K562 (cell line): ENCODE data around the gene SH3GLB2. TPM values are rescaled to one million over a fixed set of nuclear protein-coding genes. Genes with fewer than 3 reads are reported as not detected.

Experiments
- ATF4 ChIP-seq: fragments of 450-650 bp; formaldehyde crosslinking; IDR thresholded peaks from 2 replicates; pipeline ENCODE4 v1.4.0; 2022; ENCODE audit warnings: mild to moderate bottlenecking, moderate library complexity
- CBFA2T2 ChIP-seq: fragments of 450-650 bp; conservative IDR thresholded peaks from 2 replicates; pipeline ENCODE4 v1.6.1; 2017; ENCODE audit warnings: mild to moderate bottlenecking
- CBFB ChIP-seq: sonication (generic); formaldehyde crosslinking; IDR thresholded peaks from 2 replicates; pipeline ENCODE4 v1.4.0; 2020; ENCODE audit warnings: mild to moderate bottlenecking, missing genetic modification reagents
- CTBP1 ChIP-seq: fragments of 450-650 bp; IDR thresholded peaks from 2 replicates; pipeline ENCODE4 v1.6.1; 2016; ENCODE audit warnings: borderline replicate concordance
- DACH1 ChIP-seq: fragments of 450-650 bp; IDR thresholded peaks from 2 replicates; pipeline ENCODE4 v1.6.1; 2018; ENCODE audit not compliant: partially characterized antibody
- E2F5 ChIP-seq: sonication (generic); formaldehyde crosslinking; IDR thresholded peaks from 2 replicates; pipeline ENCODE4 v1.8.0; 2022; ENCODE audit warnings: mild to moderate bottlenecking, missing genetic modification reagents
- HBP1 ChIP-seq: fragments of 450-650 bp; formaldehyde crosslinking; IDR thresholded peaks from 2 replicates; pipeline ENCODE4 v1.4.0; 2022; ENCODE audit warnings: missing genetic modification characterization
- HDAC1 ChIP-seq, 2 experiments: fragments of 450-650 bp; IDR thresholded peaks; 2 replicates each; pipeline ENCODE4 v1.6.1; 2016 to 2017; ENCODE audit warnings: inconsistent platforms in 1 of 2, mild to moderate bottlenecking in 1 of 2, moderate library complexity in 1 of 2
- IRF9 ChIP-seq: fragments of 450-650 bp; IDR thresholded peaks from 2 replicates; pipeline ENCODE4 v1.6.1; 2016; ENCODE audit warnings: missing biosample characterization, missing genetic modification characterization
- JUN ChIP-seq, 2 experiments: sonication (generic) in 1 of 2; formaldehyde crosslinking in 1 of 2; IDR thresholded peaks; 2 replicates each; pipeline versions ENCODE4 v1.6.1 to v1.8.0; 2012 to 2022; ENCODE audit warnings: borderline replicate concordance in 2 of 2, mild to moderate bottlenecking in 2 of 2, improper control_type of control experiment in 1 of 2, low read depth in 1 of 2, low read length in 1 of 2, missing genetic modification reagents in 1 of 2
- NFIC ChIP-seq: fragments of 450-650 bp; IDR thresholded peaks from 2 replicates; pipeline ENCODE4 v1.6.1; 2017; ENCODE audit warnings: mild to moderate bottlenecking, inconsistent platforms
- SRSF9 ChIP-seq: fragments of 200-400 bp; formaldehyde crosslinking; IDR thresholded peaks from 2 replicates; pipeline ENCODE4 v1.6.1; 2017; ENCODE audit warnings: low read depth, low read length, borderline replicate concordance
- TARDBP ChIP-seq: fragments of 450-650 bp; IDR thresholded peaks from 2 replicates; pipeline ENCODE4 v1.6.1; 2016
- YBX1 ChIP-seq: fragments of 450-650 bp; IDR thresholded peaks from 2 replicates; pipeline ENCODE4 v1.7.1; 2016; ENCODE audit warnings: mild to moderate bottlenecking
- ZBTB26 ChIP-seq: fragments of 450-650 bp; formaldehyde crosslinking; IDR thresholded peaks from 2 replicates; pipeline ENCODE4 v1.4.0; 2022; ENCODE audit warnings: missing genetic modification characterization
- ZBTB9 ChIP-seq: fragments of 450-650 bp; formaldehyde crosslinking; IDR thresholded peaks from 2 replicates; pipeline ENCODE4 v1.4.0; 2020; ENCODE audit warnings: mild to moderate bottlenecking, moderate library complexity
- ZFP30 ChIP-seq: fragments of 250-450 bp; sonication (Bioruptor Pico); IDR thresholded peaks from 2 replicates; pipeline ENCODE4 v1.8.0; 2022; ENCODE audit warnings: moderate library complexity, mild to moderate bottlenecking, inconsistent platforms, borderline replicate concordance
- ZNF274 ChIP-seq: IDR thresholded peaks from 2 replicates; pipeline ENCODE4 v1.6.1; 2011; ENCODE audit warnings: low read depth, mild to moderate bottlenecking, low read length, moderate library complexity, borderline replicate concordance
- ZNF584 ChIP-seq: fragments of 200-800 bp; sonication (Bioruptor generic); IDR thresholded peaks from 2 replicates; pipeline ENCODE4 v1.6.1; 2016; ENCODE audit warnings: low read depth, mild to moderate bottlenecking, missing genetic modification characterization, missing compliant biosample characterization
- ZNF644 ChIP-seq: fragments of 200-800 bp; sonication (Bioruptor generic); IDR thresholded peaks from 2 replicates; pipeline ENCODE4 v1.6.1; 2016; ENCODE audit warnings: low read depth, missing genetic modification characterization, missing compliant biosample characterization
- polyA plus RNA-seq, 8 experiments: library from polyadenylated mRNA; depleted of rRNA in 4 of 8; stranded (reverse) in 5 of 8; unstranded in 3 of 8; fragments of >200 nt; fragmentation: Nextera tagmentation in 2 of 8; fragmentation: Illumina TruSeq in 1 of 8; extraction: Ambion mirVana in 2 of 8; extraction: Trizol in 1 of 8; gene quantifications; 2 replicates each; pipeline versions ENCODE4 v1.2.1 to v1.2.3, GENCODE V29; 2011 to 2014; ENCODE audit warnings: inconsistent platforms in 1 of 8, missing spikeins in 1 of 8
- total RNA-seq, 7 experiments: library from RNA; depleted of rRNA in 6 of 7; stranded (reverse); fragments of >200 nt in 6 of 7; fragmentation: Illumina TruSeq in 2 of 7; extraction: Trizol in 2 of 7; gene quantifications; 2 replicates each; pipeline versions ENCODE4 v1.2.1 to v1.2.3, GENCODE V29; 2011 to 2021; ENCODE audit warnings: low replicate concordance in 1 of 7

SH3GLB2 gene
- total and polyA plus RNA-seq, 9 of the 15 experiments (the other 6 are each of a cell fraction or from before 2014, with no cell fraction given) = 0.20 to 118 (median 58.8) TPM

- TF ChIP-seq IRF9 (tag) (0 out of 2 replicates have a peak, but pooled peaks have one; percentile 41), E2F5 (CRISPR knock-in tag) (peak; percentile 93; the same call in 1 of the 2 replicates), ZBTB9 (CRISPR knock-in tag) (peak; percentile 95), HBP1 (peak; percentile 87; the same call in 1 of the 2 replicates), YBX1 (no peak), NFIC (peak; percentile 97), SRSF9 (no peak), ZNF274 (peak; percentile 78; the same call in 1 of the 2 replicates), CTBP1 (peak; percentile 88), CBFB (CRISPR knock-in tag) (peak; percentile 100), HDAC1 (IDR thresholded peaks at IDR 0.05) (peak; percentile 28 to 94; a peak in 3 of 4 replicates), ZNF644 (tag) (peak; percentile 96), ZBTB26 (CRISPR knock-in tag) (no peak), JUN (IDR thresholded peaks at IDR 0.05; ENCODE audit: borderline replicate concordance, low read depth, low read length) (peak; percentile 74; the same call in 1 of the 2 replicates), JUN (CRISPR knock-in tag; IDR thresholded peaks at IDR 0.05; ENCODE audit: borderline replicate concordance) (0 out of 2 replicates have a peak, but pooled peaks have one; percentile 80), ZFP30 (CRISPR knock-in tag) (no peak), TARDBP (peak; percentile 92), DACH1 (peak; percentile 56), ZNF584 (CRISPR knock-in tag) (peak; percentile 94), CBFA2T2 (peak; percentile 99), ATF4 (CRISPR knock-in tag) (peak; percentile 71; the same call in 1 of the 2 replicates)
Measured at GRCh38 chr9:129068990-129069861, 41.1 kb upstream of the SH3GLB2 start (continued).
